Vagina (tissue), 2 donors: ENCODE data around the gene BCL2L2.

Experiments used
- POLR2A ChIP-seq, 2 donors: fragments of 450-650 bp; IDR thresholded peaks; one replicate each; pipeline ENCODE4 v1.6.1; 2017; ENCODE audit warnings: antibody characterized with exemption in 2 of 2, mild to moderate bottlenecking in 2 of 2, moderate library complexity in 2 of 2
- TF ChIP-seq, protein P1 (sequence below), 3 experiments: fragments of 450-650 bp in 2 of 3; fragments of 200-600 bp in 1 of 3; sonication (generic) in 1 of 3; IDR thresholded peaks; one replicate each; pipeline ENCODE4 v1.5.1; 2017 to 2019; ENCODE audit warnings: antibody characterized with exemption in 3 of 3, mild to moderate bottlenecking in 2 of 3, moderate library complexity in 2 of 3

DNA sequence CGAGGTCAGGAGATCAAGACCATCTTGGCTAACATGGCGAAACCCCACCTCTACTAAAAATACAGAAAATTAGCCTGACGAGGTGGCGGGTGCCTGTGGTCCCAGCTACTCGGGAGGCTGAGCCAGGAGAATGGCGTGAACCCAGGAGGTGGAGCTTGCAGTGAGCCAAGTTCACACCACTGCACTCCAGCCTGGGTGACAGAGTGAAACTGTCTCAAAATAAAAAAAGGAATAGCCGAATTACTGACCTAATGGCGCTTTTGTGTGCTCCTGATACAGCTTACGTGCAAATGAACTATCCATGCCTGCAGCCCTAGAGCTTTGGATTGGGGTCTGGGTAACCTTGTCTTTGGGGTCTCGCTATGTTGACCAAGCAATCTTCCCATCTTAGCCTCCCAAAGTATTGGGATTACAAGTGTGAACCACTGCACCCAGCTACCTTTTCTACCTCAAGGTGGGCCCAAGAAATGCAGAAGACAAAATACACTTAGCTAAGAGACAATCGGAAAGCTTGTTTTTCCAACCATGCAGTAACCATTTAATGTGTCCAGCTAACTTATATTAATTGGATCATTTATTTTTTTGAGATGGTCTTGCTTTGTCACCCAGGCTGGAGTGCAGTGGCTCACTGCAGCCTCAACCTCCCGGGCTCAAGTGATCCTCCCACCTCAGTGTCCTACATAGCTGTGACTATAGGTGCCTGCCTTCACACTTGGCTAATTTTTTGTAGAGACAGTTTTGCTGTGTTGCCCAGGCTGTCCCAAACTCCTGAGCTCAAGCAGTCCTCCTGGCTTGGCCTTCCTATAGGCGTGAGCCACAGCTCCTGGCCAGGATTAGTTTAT is 20.1 kb downstream of the BCL2L2 start:
- TF ChIP-seq, protein P1, sequence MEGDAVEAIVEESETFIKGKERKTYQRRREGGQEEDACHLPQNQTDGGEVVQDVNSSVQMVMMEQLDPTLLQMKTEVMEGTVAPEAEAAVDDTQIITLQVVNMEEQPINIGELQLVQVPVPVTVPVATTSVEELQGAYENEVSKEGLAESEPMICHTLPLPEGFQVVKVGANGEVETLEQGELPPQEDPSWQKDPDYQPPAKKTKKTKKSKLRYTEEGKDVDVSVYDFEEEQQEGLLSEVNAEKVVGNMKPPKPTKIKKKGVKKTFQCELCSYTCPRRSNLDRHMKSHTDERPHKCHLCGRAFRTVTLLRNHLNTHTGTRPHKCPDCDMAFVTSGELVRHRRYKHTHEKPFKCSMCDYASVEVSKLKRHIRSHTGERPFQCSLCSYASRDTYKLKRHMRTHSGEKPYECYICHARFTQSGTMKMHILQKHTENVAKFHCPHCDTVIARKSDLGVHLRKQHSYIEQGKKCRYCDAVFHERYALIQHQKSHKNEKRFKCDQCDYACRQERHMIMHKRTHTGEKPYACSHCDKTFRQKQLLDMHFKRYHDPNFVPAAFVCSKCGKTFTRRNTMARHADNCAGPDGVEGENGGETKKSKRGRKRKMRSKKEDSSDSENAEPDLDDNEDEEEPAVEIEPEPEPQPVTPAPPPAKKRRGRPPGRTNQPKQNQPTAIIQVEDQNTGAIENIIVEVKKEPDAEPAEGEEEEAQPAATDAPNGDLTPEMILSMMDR (IDR thresholded peaks at IDR 0.05) = no peak
- no peak for TF ChIP-seq POLR2A (IDR thresholded peaks at IDR 0.05)
